ENCODE measurements around the gene WHAMM.
"Not testable (repeated sequence)": the region's sequence is repeated elsewhere in the genome, so short reads cannot be mapped to it uniquely, and the experiment has no call there.

Gene WHAMM

DNA sequence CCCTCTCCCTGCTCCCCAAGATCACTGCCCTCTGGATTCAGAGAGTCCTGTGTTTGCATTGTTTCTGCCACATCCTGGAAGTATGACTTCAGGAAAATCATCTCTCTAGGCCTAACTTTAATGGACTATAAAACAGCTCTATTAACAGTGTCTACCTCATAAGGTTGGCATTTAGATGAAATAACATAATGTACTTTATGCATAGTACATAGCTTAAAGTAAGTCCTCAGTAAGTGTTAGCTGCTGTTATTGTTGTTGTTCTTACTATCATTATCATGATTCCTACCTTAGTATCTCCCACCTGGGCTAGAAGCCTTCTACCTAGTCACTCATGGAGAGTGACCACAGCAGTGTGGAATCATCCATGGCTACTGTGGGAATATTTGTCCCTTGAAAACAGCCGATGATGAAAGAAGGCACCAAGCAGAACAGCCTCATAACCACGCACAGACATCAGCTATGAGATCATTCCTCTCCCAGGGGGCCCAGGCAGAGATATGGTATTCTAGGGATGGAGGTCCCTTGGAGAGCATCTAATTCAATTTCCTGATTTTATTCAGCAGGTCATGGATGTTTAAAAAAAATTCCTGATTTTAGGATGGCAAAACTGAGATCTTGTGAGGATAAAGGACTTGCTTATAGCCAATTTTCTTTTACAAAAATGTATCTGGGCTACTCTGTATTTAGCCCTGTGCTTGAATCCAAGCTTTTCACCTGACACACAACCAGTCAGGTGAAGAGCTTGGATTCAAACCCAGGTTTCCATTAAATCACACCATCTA lies 5.4 kb upstream of the WHAMM start:
- no peak for DNase-seq

DNA sequence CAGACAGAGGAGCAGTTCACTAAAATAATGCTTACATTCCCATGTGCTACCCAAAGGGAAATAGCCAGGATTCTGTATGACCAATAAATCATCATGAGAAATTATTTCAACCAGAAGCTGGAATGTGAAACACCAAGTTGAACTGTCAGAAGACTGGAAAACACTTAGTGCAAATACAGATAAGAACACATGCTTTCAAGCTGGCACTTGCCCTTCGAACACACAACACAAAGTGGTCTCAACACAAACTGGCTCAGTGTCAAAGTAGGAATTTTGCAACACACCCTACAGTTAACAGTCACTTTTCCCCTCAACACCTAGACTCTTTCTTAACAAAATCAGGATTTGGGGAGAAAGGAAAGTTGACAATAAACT lies 4.9 kb upstream of the WHAMM start:
- DNase-seq = no peak

DNA sequence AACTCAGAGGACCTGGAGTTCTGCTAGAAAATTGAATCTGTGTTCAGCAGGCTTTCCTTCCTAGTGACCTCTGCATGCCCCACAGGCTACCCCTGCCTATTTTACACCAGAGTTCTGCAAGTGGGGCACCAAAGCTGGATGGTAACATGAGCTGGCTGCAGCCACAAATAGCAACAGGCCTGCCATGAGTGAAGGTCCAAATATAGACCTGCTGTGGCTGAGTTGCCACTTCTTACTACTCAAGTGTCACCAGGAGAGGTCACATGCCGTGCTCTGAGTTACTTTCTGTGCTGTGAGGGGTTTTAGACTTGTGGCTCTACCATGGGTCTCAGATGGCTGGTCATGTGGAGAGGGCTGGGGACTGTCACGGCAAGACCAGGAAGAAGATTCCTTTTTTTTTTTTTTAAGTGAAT lies 3.4 kb upstream of the WHAMM start, which contains the start of gene FSD2:
FSD2 (minus strand) TSS at position 76 of the 413 bp plus-strand sequence. CDS start 18,679 bp downstream, outside the sequence.
- DNase-seq = no peak

DNA sequence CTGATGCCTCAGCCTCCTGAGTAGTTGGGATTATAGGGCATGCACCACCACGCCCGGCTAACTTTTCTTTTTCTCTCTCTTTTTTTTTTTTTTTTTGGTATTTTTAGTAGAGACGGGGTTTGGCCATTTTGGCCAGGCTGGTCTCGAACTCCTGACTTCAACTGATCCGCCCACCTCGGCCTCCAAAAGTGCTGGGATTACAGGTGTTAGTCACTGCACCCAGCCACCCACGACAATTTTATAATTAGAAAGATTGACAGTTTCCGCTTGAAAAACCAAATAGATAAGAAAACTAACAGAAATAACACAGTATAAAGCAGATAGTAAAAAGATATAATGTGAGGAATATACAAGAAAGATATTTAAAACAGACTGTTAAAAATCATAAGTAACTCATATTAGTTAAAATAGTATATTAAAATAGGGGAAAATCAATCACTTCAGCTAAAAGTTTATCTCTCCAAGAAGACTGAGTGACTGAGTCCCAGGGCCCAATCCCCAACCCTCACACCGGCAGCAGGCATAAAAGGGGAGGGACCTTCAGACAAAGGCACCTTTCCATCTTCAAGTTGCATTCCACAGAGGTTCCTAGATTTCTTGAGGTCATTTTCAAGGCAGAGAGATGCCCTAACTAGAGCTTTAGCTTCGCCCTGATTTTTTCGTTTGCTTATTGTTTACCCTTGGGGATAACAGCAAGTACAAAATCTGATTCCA lies 1.4 kb upstream of the WHAMM start:
- DNase-seq = no peak

DNA sequence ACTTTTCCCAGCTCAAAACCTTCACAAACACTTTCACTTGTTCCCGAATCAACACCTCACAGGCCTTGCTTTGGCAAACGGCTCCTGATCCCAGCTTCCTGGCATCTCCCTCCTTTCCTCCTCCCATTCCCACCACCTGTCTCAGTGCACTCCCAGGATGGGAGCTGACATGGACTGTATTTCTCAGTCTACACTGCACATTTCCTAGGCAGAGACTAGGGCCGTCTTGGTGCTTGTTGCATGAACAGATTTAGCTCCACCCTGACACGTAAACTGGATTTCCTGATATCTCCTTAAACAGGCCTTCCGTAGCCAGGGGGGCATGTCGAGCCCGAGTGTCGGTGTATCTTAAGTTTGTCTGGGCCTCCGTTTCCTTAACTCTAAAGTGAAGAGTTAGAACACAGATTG lies 790 bp upstream of the WHAMM start:
- no peak for DNase-seq

DNA sequence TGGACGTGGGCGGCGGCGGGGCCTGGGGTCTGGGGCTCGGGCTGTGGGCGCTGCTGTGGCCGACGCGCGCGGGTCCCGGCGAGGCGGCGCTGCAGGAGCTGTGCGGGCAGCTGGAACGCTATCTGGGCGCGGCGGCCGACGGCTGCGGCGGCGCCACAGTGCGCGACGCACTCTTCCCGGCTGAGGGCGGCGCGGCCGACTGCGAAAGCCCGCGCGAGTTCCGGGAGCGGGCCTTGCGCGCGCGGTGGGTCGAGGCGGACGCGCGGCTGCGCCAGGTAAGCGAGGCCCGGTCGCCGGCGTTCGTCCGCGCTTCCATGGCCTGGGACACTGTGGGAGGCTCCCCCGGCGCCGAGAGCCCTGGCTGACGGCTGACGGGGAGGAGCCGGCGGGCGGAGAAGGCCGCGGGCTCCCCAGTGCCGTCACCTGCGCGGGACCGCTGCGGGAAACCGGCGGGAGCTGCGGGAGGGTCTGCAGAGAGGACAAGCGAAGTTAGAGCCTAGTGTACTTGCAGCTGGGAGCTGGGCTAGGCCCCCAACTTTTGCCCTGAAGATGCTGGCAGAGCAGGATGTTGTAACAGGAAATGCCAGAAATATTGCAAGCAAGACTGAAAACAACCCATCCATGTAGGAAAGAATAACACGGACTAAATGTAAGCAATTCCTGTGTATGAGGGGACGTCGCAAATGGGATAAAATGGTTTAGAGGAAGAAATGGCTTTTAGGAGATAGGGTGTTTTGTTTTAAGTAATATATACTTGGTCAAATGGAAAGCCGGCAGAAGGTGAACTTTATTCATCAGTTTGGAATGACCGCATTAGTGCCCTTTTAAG lies 847 bp downstream of the WHAMM start:
- DNase-seq = peak; percentile 41

DNA sequence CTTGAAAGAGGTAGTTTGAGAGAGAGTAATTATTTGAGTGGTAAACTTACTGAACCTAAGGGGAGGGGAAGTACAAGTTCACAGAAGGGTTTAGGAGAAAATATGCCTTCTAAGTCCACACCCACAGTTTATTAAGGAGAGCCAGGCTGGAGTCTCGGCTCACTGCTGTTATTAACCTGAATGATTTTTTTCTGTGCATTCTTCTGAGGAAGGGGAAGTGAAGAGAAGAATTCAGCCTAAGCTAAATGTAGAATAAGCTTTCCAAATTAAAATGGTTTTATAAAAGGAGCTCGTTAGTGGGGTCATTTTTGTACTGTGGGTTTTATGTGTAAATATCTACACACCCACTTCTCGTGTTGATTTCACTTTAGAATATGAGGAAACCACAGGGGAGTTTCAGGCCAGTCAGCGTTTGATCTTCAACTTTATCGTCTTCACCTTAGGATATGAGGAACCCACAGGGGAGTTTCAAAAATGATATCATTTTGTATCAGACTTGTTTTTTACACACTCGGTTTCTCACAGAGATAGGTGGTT lies 1.5 kb downstream of the WHAMM start:
- no peak for DNase-seq

DNA sequence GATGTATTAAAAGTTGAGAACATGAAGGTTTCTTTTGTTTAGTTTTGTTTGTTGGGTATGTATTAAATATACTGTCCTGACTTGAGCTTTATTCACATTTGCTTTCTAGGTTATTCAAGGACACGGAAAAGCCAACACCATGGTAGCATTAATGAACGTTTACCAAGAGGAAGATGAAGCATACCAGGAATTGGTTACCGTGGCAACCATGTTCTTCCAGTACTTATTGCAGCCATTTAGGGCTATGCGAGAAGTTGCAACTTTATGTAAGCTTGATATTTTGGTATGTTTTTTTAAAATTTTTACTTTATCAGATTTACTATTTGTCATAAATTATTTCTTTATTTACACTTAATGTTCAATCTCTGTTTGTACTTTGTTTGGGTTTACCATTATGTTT lies 3.6 kb downstream of the WHAMM start:
- DNase-seq = no peak

DNA sequence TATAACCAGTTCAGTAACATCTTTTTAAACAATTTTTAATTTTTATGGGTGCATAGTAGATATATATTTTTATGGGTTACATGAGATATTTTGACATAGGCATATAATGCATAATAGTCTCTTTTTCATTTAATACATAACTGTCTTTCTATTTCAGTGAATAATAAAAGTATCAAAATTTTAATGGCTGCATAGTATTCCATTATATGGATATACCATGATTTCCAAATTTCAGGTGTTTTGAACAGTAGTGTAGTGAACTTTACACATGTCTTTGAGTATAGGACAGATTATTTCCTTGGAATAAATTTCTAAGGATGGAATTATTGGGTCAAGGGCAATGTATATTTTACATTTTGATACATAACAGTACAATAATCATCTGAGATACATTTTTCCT lies 10.7 kb downstream of the WHAMM start:
- DNase-seq = no peak

DNA sequence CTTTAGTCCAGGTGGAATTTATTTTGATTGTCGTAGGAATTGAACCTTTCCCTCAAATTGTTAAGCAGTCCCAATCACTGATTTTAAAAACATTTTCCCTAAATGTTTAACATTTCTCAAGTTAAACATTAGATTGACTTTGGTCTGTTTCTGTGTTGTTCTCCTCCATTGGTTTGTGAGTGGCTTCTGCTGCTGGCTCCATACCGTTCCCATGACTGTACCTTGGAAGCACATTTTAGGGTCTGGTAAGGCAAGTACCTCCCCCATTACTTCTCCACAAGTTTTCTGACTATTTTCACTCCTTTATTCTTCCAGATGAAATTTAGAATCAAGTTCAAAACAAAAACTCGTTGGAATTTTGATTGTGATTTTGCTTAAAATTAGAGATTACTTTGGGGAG lies 12.0 kb downstream of the WHAMM start:
- not testable (repeated sequence) for DNase-seq

DNA sequence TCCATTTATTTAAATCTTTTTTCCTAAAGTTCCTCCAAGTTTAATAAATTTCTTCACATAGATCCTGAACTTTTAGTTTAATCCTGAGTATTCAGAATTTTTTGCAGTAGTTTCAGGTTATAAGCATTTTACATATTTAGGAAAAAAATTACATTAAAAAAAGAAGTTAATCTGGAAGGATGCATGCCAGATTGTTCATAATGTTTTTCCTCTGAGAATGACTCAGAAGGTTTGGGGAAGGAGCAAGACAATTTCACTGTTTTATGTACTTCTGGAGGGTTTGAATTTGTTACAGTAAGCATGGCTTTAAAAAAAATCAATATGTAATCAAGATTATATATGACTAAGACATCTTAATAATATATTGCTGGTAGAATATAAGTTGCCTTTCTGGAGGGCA lies 12.4 kb downstream of the WHAMM start:
- not testable (repeated sequence) for DNase-seq

DNA sequence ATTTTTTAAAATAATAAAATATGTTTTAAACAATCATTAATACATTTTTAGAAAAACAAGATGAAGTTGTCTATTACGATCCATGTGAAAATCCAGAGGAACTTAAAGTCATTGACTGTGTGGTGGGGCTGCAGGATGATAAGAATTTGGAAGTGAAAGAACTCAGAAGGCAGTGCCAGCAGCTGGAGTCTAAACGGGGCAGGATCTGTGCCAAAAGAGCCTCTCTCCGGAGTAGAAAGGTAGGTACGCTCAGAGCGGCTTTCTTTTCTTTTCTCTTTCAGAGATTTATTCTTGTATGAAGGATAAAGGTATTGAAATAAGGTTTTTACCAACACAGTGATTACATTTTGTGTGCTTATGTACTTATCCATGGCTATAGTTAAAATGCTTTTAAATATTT lies 13.6 kb downstream of the WHAMM start:
- no peak for DNase-seq

DNA sequence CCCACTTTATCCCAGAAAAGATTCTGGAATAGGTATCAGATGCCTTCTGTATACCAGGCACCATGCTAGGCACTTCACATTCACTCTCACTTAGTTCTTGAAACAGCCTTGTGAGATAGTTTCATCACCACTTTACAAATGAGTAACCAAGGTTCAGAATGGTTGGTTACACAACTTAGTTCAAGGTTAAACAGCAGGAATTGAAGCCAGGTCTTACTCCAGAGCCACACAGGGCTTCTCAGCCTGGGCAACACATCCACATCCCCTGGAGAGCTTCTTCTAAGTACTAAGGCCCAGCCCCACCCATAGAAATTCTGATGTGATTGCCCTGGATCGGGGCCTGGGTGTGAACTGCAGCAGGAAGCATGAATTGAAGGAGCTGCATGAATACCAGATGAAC lies 18.6 kb downstream of the WHAMM start:
- DNase-seq = no peak

DNA sequence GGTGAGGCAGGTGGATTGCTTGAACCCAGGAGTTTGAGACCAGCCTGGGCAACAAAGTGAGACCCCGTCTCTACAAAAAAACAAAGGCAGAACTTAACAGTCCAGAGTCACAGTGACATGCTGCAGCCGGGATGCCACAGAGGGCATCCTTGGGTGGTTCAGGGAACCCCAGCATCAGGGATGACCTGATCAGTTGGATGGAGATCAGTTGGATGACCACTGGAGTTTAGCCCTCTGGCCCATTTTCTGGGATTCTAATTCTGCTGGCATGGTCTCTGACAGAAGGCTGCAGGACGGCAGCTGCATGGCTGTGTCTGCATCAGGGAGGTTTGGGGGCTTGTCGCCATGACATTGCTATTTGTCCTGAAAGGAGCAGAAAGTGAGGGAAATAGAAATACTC lies 19.8 kb downstream of the WHAMM start:
- DNase-seq = no peak

DNA sequence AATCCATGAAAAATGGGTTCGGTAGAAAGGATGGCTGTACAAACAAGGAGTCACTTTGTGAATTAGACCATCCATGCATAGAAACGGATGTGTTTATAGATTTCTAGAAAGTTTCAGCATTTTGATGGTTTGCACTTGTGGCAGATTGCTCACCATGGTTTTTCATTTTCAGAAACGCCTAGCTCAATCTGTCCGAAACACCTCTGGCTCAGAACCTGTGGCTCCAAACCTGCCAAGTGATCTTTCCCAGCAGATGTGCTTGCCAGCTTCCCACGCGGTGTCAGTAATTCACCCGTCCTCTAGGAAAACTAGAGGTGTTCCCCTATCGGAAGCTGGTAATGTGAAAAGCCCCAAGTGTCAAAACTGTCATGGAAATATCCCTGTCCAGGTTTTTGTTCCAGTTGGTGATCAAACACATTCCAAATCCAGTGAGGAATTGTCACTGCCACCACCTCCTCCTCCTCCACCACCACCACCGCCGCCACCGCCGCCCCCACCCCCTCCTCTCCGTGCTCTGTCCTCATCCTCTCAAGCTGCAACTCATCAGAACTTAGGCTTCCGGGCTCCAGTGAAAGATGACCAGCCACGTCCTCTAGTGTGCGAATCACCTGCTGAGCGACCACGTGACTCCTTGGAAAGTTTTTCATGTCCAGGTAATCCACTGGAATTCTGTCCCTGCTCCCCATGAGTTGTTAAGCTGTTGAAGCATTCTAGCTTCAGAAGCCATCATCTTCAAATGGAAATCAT lies 21.2 kb downstream of the WHAMM start:
- no peak for DNase-seq

DNA sequence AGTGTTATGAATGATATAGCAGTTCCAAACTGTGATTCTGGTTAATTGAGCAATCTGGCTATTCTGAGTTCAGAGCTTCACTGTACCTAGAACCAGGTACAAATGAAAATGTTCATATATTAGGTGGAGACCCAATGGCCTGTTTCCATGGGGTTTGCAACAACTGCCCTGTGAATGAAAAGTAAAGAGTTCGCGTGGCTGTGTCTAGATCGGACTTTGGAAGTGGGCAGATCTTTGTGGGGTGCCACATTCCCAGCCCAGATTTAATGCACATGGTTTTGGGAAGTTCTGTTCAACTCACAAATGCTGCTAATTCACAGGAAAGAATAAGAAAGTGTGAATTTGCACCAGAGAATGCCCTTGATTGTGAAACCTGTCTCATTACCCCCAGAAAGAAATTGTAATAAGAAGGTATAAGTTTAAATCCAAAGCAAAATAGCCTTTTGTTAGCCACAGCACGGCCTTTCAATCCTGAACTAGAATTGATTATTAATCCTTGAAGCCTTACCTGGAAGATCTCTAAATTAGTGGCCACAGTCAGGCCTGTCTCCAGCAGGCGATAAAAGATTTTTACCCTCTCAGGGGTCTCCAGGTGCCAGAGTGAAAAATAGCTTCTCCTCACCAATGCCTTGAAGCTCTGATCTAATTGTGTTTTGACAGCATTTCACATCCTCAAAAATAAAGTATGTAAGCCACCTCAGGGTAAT lies 22.6 kb downstream of the WHAMM start:
- DNase-seq = no peak

DNA sequence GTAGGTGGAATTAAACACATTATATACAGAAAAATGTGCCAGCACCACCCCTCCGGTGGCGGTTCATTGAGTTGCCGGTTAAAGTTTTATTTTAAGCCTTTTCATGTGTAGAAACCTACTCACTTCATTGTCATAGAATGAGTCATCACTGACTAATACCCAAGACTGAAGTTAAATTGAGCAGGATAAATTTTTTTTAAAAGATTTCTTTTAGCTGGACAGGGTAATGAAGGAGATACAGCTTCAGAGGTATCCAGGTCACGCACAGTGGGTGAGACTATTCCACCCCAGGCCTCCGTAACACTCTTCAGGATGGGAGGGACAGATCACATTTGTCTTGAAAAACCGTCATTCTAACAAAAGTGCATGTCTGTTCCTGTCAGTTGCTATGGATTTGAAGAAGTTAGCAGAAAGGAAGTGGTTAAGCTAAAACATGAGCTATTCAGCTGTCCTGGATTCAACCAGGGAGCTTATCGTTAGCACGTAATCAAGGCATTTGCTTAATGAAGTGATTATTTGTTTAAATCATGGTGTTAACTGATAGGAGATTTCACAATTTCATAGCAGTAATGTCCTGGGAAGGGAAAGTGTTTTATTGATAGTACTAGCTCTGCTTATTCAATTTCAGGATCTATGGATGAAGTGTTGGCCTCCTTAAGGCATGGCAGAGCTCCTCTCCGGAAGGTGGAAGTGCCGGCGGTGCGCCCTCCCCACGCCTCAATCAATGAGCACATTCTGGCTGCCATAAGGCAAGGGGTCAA lies 23.4 kb downstream of the WHAMM start:
- no peak for DNase-seq

DNA sequence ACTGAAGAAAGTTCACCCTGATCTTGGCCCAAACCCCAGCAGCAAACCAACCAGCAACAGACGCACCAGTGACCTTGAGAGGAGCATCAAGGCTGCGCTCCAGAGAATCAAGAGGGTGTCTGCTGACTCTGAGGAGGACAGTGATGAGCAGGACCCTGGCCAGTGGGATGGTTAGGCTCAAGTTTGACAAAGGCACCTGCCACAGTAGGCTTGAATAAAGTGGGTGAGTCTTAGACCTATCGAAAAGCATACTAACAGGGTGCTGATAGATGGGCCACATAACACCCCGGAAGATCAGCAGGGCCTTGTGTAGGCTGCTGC lies 23.9 kb downstream of the WHAMM start:
- DNase-seq = no peak

DNA sequence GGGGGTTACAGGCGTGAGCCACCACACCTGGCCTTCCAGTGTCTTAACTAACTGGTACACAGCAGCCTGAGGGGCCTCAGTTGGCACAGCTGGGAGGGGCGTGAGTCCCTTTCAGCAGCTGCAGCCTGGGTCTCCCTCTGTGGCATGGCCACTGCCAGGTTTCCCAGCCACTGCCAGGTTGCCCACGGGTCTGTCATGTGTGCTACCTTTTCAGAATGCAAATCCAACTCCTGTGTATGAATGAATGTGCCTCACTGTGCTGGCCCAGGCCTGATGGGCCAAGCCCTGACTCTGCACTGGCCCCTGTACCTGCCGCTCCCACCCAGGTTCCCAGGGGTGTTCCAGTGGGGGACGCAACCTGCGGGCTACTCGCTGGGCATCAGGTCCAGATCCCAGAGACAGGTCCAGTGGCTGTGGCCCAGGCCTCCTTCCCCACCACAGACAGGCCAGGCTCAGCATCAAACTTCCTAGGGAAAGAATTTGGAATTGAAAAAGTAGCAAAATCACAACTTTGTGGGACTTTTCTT lies 26.0 kb downstream of the WHAMM start:
- DNase-seq = no peak

DNA sequence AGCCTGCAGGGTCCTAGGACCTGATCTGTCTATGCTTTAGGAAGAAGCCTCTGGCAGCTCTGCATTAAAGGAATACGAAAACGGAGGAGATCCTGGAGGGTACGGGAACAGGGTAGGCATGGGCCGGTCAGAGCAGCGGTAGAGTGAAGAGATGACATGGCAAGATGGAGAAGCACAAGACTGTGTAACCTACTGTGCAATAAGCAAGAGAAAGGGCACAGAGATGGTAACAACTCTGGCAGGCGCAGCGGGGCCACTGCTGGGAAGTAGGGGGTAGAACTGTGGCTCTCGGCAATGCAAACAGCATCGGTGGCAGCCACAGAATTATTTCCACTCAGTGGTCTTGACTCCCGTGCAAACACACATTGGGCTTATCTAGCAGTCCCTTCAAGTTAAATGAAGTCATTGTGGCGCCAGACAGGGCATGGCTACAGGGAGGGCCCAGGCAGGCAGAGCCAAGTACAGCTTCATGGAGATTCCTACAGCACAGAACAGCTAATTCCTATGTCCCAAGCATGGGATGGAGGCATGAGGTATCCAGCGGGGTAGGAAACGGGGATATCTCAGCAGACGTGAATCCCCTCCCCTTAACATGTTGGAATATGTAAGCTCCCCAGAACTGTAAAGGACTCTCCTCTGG lies 28.8 kb downstream of the WHAMM start:
- DNase-seq = no peak

DNA sequence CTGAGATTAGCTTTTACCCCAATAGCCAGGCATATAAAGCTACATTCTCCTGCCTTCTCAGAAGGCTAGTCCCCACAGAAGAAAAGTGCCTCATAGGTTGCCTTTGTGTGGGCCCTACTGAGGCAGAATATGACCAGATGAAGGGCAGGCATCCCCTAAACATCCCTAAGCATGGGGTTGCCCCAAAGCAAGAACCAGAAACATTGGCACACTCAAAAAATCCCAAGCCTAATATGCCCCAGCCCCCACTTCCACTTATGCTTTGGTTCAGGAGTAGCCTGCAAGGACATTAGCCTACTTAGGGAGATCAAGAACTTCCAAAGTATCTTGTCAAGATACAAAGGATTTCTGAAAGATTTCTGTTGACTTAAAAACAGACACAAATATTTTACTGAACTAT lies 29.7 kb downstream of the WHAMM start:
- DNase-seq = no peak

Measured in NCI-H345 (cell line).